HepG2 (cell line): Measurements from ENCODE around the gene KIAA1755. TPM values are rescaled to one million over a fixed set of nuclear protein-coding genes. Genes with fewer than 3 reads are reported as not detected.

Experiments used
- NCOA1 ChIP-seq: sonication (generic); formaldehyde crosslinking; IDR thresholded peaks from 2 replicates; pipeline ENCODE4 v1.9.0; 2021; ENCODE audit warnings: missing genetic modification reagents
- REL ChIP-seq: sonication (generic); formaldehyde crosslinking; conservative IDR thresholded peaks from 2 replicates; pipeline ENCODE4 v1.8.0; 2022; ENCODE audit warnings: mild to moderate bottlenecking, missing genetic modification reagents, moderate library complexity
- ZC3H13 ChIP-seq: sonication (generic); formaldehyde crosslinking; IDR thresholded peaks from 2 replicates; pipeline ENCODE4 v1.8.1; 2023; ENCODE audit warnings: mild to moderate bottlenecking, missing genetic modification reagents, moderate library complexity
- ZMYM3 ChIP-seq: sonication (generic); formaldehyde crosslinking; IDR thresholded peaks from 2 replicates; pipeline ENCODE4 v1.5.1; 2020; ENCODE audit warnings: mild to moderate bottlenecking, missing genetic modification reagents
- ZNF75D ChIP-seq: sonication (generic); formaldehyde crosslinking; IDR thresholded peaks from 2 replicates; pipeline ENCODE4 v1.8.1; 2023; ENCODE audit warnings: missing genetic modification reagents, mild to moderate bottlenecking, borderline replicate concordance
- polyA plus RNA-seq, 8 experiments: library from polyadenylated mRNA; depleted of rRNA in 3 of 8; stranded (reverse) in 7 of 8; unstranded in 1 of 8; fragments of >200 nt; fragmentation: Illumina TruSeq in 4 of 8; extraction: Trizol in 4 of 8; gene quantifications; 2 replicates each; pipeline versions ENCODE4 v1.2.1 to v1.2.3, GENCODE V29; 2011 to 2016; ENCODE audit warnings: low read depth in 4 of 8, missing spikeins in 1 of 8, mixed read lengths in 1 of 8; ENCODE audit not compliant: insufficient read depth in 1 of 8
- total RNA-seq, 5 experiments: library from RNA; depleted of rRNA; stranded (reverse); fragments of >200 nt; fragmentation: Illumina TruSeq; extraction: Trizol; gene quantifications; 2 replicates each; pipeline ENCODE4 v1.2.3, GENCODE V29; 2016; ENCODE audit warnings: low read depth in 1 of 5
- TF ChIP-seq, protein P1 (sequence below), 2 experiments: sonication (generic) in 1 of 2; formaldehyde crosslinking in 1 of 2; IDR thresholded peaks; 2 replicates each; pipeline versions ENCODE4 v1.6.1 to v1.9.0; 2014 to 2022; ENCODE audit warnings: antibody characterized with exemption in 1 of 2, borderline replicate concordance in 1 of 2, inconsistent platforms in 1 of 2, low read depth in 1 of 2, missing genetic modification reagents in 1 of 2
- TF ChIP-seq, protein P2 (sequence below): sonication (generic); formaldehyde crosslinking; IDR thresholded peaks from 2 replicates; pipeline ENCODE4 v1.5.0; 2020; ENCODE audit warnings: mild to moderate bottlenecking, missing genetic modification reagents
- TF ChIP-seq, protein P3 (sequence below): IDR thresholded peaks from 2 replicates; pipeline ENCODE4 v1.6.1; 2016; ENCODE audit warnings: missing compliant biosample characterization, missing genetic modification reagents, borderline replicate concordance

Gene KIAA1755
- total and polyA plus RNA-seq, 2 of the 13 experiments (the other 11 are each of a cell fraction or from before 2014, with no cell fraction given) = 0.04 TPM; not detected in 1

DNA sequence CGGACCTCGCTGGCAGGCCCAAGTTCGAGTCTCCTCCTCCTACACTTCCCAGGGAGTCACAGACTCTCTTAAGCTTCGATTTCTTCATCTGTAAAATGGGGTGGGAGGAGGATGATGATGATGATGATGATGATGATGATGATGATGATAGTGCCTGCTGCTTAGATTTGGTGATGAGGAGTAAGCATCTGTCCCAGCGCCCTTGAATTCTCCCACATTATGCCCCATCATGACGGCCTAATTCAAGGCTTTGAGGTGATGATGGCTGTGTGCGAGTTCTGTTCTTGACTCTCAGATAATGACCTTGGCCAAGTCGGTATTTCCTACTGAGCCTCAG lies 487 bp upstream of the KIAA1755 start (continued):
- TF ChIP-seq, protein P1, sequence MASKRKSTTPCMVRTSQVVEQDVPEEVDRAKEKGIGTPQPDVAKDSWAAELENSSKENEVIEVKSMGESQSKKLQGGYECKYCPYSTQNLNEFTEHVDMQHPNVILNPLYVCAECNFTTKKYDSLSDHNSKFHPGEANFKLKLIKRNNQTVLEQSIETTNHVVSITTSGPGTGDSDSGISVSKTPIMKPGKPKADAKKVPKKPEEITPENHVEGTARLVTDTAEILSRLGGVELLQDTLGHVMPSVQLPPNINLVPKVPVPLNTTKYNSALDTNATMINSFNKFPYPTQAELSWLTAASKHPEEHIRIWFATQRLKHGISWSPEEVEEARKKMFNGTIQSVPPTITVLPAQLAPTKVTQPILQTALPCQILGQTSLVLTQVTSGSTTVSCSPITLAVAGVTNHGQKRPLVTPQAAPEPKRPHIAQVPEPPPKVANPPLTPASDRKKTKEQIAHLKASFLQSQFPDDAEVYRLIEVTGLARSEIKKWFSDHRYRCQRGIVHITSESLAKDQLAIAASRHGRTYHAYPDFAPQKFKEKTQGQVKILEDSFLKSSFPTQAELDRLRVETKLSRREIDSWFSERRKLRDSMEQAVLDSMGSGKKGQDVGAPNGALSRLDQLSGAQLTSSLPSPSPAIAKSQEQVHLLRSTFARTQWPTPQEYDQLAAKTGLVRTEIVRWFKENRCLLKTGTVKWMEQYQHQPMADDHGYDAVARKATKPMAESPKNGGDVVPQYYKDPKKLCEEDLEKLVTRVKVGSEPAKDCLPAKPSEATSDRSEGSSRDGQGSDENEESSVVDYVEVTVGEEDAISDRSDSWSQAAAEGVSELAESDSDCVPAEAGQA (IDR thresholded peaks at IDR 0.05; ENCODE audit: low read depth) = no peak
- TF ChIP-seq, protein P1 (CRISPR knock-in tag; IDR thresholded peaks at IDR 0.05; ENCODE audit: borderline replicate concordance) = no peak
- TF ChIP-seq, protein P2, sequence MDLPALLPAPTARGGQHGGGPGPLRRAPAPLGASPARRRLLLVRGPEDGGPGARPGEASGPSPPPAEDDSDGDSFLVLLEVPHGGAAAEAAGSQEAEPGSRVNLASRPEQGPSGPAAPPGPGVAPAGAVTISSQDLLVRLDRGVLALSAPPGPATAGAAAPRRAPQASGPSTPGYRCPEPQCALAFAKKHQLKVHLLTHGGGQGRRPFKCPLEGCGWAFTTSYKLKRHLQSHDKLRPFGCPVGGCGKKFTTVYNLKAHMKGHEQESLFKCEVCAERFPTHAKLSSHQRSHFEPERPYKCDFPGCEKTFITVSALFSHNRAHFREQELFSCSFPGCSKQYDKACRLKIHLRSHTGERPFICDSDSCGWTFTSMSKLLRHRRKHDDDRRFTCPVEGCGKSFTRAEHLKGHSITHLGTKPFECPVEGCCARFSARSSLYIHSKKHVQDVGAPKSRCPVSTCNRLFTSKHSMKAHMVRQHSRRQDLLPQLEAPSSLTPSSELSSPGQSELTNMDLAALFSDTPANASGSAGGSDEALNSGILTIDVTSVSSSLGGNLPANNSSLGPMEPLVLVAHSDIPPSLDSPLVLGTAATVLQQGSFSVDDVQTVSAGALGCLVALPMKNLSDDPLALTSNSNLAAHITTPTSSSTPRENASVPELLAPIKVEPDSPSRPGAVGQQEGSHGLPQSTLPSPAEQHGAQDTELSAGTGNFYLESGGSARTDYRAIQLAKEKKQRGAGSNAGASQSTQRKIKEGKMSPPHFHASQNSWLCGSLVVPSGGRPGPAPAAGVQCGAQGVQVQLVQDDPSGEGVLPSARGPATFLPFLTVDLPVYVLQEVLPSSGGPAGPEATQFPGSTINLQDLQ = no peak
- 0 out of 2 replicates have a peak, but pooled peaks have one; percentile 78 for TF ChIP-seq ZMYM3 (CRISPR knock-in tag)
- TF ChIP-seq, protein P3, sequence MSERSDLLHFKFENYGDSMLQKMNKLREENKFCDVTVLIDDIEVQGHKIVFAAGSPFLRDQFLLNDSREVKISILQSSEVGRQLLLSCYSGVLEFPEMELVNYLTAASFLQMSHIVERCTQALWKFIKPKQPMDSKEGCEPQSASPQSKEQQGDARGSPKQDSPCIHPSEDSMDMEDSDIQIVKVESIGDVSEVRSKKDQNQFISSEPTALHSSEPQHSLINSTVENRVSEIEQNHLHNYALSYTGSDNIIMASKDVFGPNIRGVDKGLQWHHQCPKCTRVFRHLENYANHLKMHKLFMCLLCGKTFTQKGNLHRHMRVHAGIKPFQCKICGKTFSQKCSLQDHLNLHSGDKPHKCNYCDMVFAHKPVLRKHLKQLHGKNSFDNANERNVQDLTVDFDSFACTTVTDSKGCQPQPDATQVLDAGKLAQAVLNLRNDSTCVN = no peak
- 0 out of 2 replicates have a peak, but pooled peaks have one; percentile 0 for TF ChIP-seq ZNF75D (CRISPR knock-in tag)
- TF ChIP-seq ZC3H13 (CRISPR knock-in tag) = 0 out of 2 replicates have a peak, but pooled peaks have one; percentile 25
- no peak for TF ChIP-seq NCOA1
- TF ChIP-seq REL (CRISPR knock-in tag) = no peak
